Stomach (tissue), 4 donors: Measurements from ENCODE around the gene PSMC5.

Experiments
- CTCF ChIP-seq, 7 experiments: fragments of 450-650 bp in 4 of 7; fragments of 200-600 bp in 3 of 7; sonication (generic) in 3 of 7; IDR thresholded peaks; one replicate each; pipeline ENCODE4 v1.5.1; 2016 to 2019; ENCODE audit warnings: antibody characterized with exemption in 7 of 7, control low read depth in 2 of 7, mild to moderate bottlenecking in 1 of 7
- POLR2A ChIP-seq, 4 donors: fragments of 450-650 bp; IDR thresholded peaks; one replicate each; pipeline ENCODE4 v1.6.1; 2016; ENCODE audit warnings: antibody characterized with exemption in 4 of 4, control low read depth in 2 of 4, mild to moderate bottlenecking in 1 of 4, moderate library complexity in 1 of 4

- TF ChIP-seq CTCF (IDR thresholded peaks at IDR 0.05): no peak
- TF ChIP-seq POLR2A (IDR thresholded peaks at IDR 0.05): no peak
Observed at GRCh38 chr17:63785556-63785955, 41.7 kb upstream of the PSMC5 start.
